NCI-H526 (cell line): ENCODE measurements around the gene FHIT.
"Not testable (repeated sequence)": the region's sequence is repeated elsewhere in the genome, so short reads cannot be mapped to it uniquely, and the experiment has no call there.

Experiments
- DNase-seq, 2 experiments: peaks; one replicate each; lab custom pipeline; 2025; lab: John Stamatoyannopoulos, UW

The FHIT gene

GRCh38 chr3:61111825-61112224 is 139.4 kb downstream of the FHIT start:
- no peak for DNase-seq

DNA sequence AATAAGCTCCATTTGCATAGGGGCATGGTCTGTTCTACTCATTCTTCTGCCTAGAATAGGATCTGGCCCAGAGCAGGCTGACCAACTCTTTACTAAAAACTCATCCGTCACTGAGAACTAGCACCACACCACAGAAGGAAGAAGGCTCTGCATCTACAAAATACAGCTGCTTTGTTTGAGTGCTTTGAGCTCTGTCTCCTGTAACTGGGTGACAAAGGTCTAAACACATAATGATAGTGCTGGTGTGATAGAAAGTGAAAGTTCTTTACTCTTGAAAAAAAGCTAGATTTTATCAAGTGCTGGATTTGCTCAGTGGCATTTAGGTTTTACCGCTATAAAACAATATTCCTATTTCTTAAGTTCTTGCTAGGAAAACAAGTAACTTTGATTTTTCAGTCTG is 140.7 kb downstream of the FHIT start:
- no peak for DNase-seq

DNA sequence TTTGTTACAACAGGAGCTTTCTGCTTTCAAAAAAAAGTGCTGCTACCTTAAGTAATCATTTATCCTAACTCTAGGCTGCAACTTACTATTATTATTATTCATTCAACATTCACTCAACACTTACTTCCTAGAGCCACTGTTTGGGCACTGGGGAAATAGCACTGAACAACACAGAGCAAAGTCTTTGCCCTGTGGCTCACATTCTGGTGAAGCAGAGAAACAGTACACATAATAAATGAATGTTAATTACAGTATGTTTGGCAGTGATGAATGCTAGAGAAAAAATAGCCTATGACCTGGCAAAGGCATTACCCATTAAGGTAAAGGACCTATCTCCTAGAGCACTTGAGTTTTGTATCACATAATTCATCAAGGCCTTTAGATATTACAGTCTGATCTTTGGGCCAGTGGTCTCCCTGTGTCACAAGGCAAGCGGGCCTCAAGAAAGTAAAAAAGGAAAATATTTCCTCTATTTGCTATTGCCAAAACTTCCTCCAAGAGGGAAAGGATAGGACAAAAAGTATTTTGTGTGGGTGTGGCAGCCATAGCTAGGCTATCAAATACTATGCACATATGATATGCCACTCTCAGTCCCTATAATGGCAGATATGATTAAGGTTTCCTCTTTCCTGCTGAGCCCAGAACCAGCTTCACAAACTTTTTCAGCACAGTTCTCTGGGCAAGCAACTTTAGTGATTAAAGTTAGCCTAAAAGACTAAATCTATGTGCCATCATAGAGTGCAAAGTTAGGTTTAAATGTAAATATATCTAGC is 142.8 kb downstream of the FHIT start:
- DNase-seq = no peak

GRCh38 chr3:61094608-61095007 is 156.6 kb downstream of the FHIT start:
- DNase-seq = no peak

- DNase-seq = no peak
Observed at GRCh38 chr3:61093364-61093763, 157.9 kb downstream of the FHIT start.

- DNase-seq = no peak
Observed at GRCh38 chr3:61092870-61093269, 158.4 kb downstream of the FHIT start.

- DNase-seq = no peak
Observed at GRCh38 chr3:61090389-61091169, 160.7 kb downstream of the FHIT start.

- no peak for DNase-seq
Observed at GRCh38 chr3:61087465-61087864, 163.8 kb downstream of the FHIT start.

GRCh38 chr3:61081554-61081953 is 169.7 kb downstream of the FHIT start:
- no peak for DNase-seq

GRCh38 chr3:61080737-61081445 is 170.4 kb downstream of the FHIT start:
- no peak for DNase-seq

GRCh38 chr3:61078048-61078752 is 173.1 kb downstream of the FHIT start:
- DNase-seq = no peak

DNA sequence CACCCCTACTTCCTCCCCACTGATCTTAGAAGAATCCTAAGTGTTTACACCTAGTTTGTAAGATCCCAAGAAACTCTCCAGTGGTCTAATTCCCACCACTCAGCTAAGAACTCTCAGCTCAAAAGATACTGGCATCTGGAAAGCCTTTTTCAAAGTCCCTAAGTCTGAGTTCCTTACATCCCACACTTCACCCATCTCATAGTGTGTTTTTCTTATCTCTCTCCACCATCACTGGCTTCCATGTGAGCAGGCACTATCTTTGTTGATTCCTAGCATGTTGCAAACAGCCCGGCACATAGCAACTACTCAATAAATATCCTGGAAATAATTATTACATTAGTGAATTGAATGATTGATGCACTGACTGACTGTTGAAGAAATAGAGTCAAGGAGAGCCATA is 173.7 kb downstream of the FHIT start:
- DNase-seq = no peak

GRCh38 chr3:61074783-61075182 is 176.5 kb downstream of the FHIT start:
- no peak for DNase-seq

DNA sequence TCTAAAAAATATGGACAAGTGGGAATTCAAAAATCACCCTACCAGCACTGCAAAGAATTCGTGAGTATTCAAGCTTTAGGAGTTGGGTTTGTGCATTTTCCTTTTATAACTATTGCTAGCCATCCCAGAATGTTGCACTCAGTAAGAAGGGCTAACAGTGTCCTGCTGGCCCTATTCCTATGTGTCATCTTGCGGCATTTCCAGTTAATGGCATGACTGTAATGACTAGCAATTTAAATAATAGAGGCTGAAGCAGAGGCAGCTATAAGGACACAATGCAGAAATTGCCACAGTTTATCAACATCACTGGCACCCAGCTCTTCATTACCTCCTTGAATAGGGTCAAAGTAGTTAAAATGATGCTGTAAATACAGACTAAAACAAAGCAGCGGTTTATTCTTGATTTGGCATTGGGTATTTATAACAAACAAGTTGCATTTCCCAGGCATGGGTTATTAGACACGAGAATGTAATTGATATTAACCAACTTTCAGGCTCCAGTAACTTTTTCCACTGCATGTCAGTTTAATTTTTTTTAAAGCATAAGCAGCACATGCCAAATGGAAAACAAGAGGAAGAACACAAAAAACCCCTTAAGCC is 177.6 kb downstream of the FHIT start:
- no peak for DNase-seq

- DNase-seq = no peak
Observed at GRCh38 chr3:61068084-61068483, 183.2 kb downstream of the FHIT start.

DNA sequence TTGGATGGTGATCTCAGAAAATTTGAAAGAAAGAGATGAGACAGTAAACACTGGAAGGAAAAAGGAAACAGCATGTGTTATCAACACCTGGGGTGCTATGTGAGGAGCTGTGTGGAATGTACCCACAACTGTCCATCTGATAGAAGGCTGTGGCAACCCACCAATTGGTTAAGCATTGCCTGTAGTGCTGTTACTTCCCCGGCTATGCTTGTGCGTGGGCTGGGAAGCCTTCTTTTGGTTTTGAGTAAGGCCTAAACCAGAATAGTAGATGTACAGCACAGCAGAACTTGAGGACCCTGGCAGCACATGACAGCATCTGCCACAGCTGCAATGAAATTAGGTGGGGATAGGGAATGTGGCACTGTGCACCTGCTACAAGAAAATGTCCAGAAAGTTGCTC is 184.5 kb downstream of the FHIT start:
- no peak for DNase-seq

DNA sequence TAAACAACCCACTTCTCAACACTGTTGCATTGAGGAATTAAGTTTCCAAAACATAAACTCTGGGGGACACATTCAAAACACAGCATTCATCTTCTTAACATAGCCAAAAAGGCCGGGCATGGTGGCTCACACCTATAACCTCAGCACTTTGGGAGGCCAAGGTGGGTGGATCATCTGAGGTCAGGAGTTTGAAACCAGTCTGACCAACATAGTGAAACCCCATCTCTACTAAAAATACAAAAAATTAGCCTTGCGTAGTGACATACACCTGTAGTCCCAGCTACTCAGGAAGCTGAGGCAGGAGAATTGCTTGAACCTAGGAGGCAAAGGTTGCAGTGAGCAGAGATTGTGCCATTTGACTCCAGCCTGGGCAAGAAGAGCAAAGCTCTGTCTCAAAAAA is 185.0 kb downstream of the FHIT start:
- not testable (repeated sequence) for DNase-seq

DNA sequence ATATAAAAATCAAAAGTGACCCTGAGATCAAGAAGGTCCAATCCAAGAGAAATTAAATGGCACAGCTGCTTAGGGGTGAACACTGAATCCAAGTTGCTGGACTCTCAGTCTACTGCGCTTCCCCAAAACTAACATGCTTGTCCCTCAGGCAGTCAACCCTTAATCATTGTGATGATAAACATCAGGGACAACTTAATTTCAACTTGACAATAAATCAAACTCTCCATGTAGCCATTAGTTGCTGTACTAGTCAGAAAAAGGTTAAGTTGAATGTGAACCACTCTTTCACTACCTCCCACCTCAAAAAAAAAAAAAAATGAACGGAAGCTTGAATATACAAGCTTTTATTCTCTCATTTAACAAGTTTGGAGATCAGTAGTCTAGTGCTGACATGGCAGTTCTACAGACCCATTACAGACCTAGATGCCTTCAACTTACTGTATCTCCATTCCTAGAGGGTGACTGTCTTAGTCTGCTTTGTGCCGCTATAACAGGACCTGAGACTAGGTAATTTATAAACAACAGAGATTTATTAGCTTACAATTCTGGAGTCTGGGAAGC is 185.7 kb downstream of the FHIT start:
- DNase-seq = no peak

DNA sequence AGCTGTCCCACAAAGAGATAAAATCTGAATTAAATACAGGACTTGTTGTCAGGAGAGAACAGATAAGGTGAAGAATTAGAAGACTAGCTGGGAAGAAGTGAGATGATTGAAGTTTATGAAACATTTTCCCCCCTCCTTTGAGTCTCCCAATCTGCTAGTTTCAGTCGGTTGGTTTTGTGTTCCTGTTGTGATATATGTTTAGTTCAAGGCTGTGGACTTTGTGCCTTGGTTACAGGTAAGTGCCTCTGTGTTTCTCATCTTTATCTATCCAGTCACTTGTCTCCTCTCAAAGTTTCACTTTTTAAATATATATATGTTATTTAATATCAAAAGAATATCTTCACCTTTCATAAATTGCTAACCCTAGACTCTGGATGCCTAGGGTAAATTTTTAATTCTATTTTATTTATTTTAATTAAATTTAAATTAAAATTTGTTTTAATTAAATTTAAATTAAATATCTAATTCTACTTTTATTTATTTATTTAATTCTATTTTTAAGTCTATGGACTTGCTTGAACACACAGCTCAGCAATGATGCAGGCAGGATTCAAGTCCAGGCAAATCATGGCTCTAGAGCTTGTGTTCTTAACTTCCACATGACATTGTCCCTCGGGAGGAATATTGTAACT is 190.0 kb downstream of the FHIT start:
- no peak for DNase-seq

- no peak for DNase-seq
Observed at GRCh38 chr3:61060411-61060861, 190.8 kb downstream of the FHIT start.

GRCh38 chr3:61058836-61059235 is 192.4 kb downstream of the FHIT start:
- no peak for DNase-seq
